IMR-90 (cell line): ENCODE results near the gene MED12. TPM values are rescaled to one million over a fixed set of nuclear protein-coding genes. Genes with fewer than 3 reads are reported as not detected.
A peak's percentile ranks its signal among the peaks of the same experiment; 100 is the strongest.

Experiments used
- ATAC-seq: fragments of 200-7000 bp; cut with Tn5 transposase; 2 replicates; pipeline ENCODE4 v1.9.1; 2020; ENCODE audit warnings: low read depth, mild to moderate bottlenecking, moderate library complexity
- BruUV-seq: library from RNA; stranded (reverse); fragments of 400-500 nt; replicated peaks from 2 replicates; lab custom pipeline; 2021; lab: Mats Ljungman, UMichigan
- CTCF ChIA-PET: fragments of 300-600 bp; formaldehyde crosslinking; extraction: SDS; loops from one replicate; lab custom pipeline; 2021; ENCODE audit warnings: antibody characterized with exemption; lab: Yijun Ruan, JAX
- POLR2A ChIA-PET: fragments of 300-600 bp; sonication (Branson Sonifier 250); formaldehyde crosslinking; loops from one replicate; lab custom pipeline; 2022; ENCODE audit warnings: antibody characterized with exemption; ENCODE audit not compliant: unreplicated experiment; lab: Charles Lee
- DNase-seq: peaks from one replicate; pipeline ENCODE4 v3.0.0; 2013
- H2AFZ ChIP-seq: replicated peaks from 2 replicates; pipeline ENCODE3; 2013; ENCODE audit warnings: low read length, mild to moderate bottlenecking; ENCODE audit not compliant: poor library complexity
- H2AK5ac ChIP-seq: 2 replicates; pipeline ENCODE4 v1.6.1; 2013; ENCODE audit warnings: low read depth, low read length, inconsistent platforms
- H2AK9ac ChIP-seq: replicated peaks from 2 replicates; pipeline ENCODE3; 2013; ENCODE audit warnings: mild to moderate bottlenecking, low read depth, low read length, moderate library complexity; ENCODE audit not compliant: poor library complexity
- H2BK120ac ChIP-seq: 2 replicates; pipeline ENCODE4 v1.6.1; 2013; ENCODE audit warnings: low read depth, low read length, inconsistent platforms
- H2BK15ac ChIP-seq: 3 replicates; pipeline ENCODE4 v1.6.1; 2013; ENCODE audit warnings: low read depth, low read length, inconsistent platforms
- H2BK20ac ChIP-seq: 2 replicates; pipeline ENCODE4 v1.6.1; 2013; ENCODE audit warnings: low read depth, mild to moderate bottlenecking, inconsistent platforms, low read length, moderate library complexity
- H2BK5ac ChIP-seq: 2 replicates; pipeline ENCODE4 v1.6.1; 2013; ENCODE audit warnings: mild to moderate bottlenecking, low read depth, low read length, inconsistent platforms; ENCODE audit not compliant: poor library complexity, severe bottlenecking
- H3K14ac ChIP-seq: replicated peaks from 2 replicates; pipeline ENCODE4 v1.6.1; 2013; ENCODE audit warnings: low read depth, low read length, inconsistent platforms
- H3K18ac ChIP-seq: 2 replicates; pipeline ENCODE4 v1.6.1; 2013; ENCODE audit warnings: low read depth, low read length, control low read depth
- H3K23ac ChIP-seq: 2 replicates; pipeline ENCODE4 v1.6.1; 2013; ENCODE audit warnings: low read depth, low read length, inconsistent platforms
- H3K27ac ChIP-seq: 2 replicates; pipeline ENCODE4 v1.5.1; 2013; ENCODE audit warnings: mild to moderate bottlenecking, control low read depth, low read length; ENCODE audit not compliant: insufficient read depth
- H3K27me3 ChIP-seq: 2 replicates; pipeline ENCODE4 v1.6.1; 2013; ENCODE audit warnings: low read length; ENCODE audit not compliant: control insufficient read depth, insufficient read depth
- H3K36me3 ChIP-seq: 2 replicates; pipeline ENCODE4 v1.6.1; 2013; ENCODE audit warnings: low read length, mixed read lengths; ENCODE audit not compliant: control insufficient read depth, insufficient read depth
- H3K4ac ChIP-seq: 2 replicates; pipeline ENCODE4 v1.6.1; 2013; ENCODE audit warnings: low read depth, low read length, inconsistent platforms
- H3K4me1 ChIP-seq: 2 replicates; pipeline ENCODE4 v1.6.1; 2013; ENCODE audit warnings: low read length, mixed read lengths; ENCODE audit not compliant: control insufficient read depth, insufficient read depth
- H3K4me2 ChIP-seq: 2 replicates; pipeline ENCODE4 v1.6.1; 2013; ENCODE audit warnings: low read depth, mild to moderate bottlenecking, control low read depth, low read length, moderate library complexity
- H3K4me3 ChIP-seq: 2 replicates; pipeline ENCODE4 v1.5.1; 2013; ENCODE audit warnings: low read depth, mild to moderate bottlenecking, control low read depth, low read length, moderate library complexity; ENCODE audit not compliant: insufficient read depth
- H3K56ac ChIP-seq: 2 replicates; pipeline ENCODE4 v1.6.1; 2013; ENCODE audit warnings: low read length, inconsistent platforms; ENCODE audit not compliant: insufficient read depth; ENCODE audit errors: extremely low read depth
- H3K79me1 ChIP-seq, 2 experiments: 2 replicates each; pipeline ENCODE4 v1.6.1; 2013; ENCODE audit warnings: low read length in 2 of 2, inconsistent platforms in 1 of 2, low read depth in 1 of 2
- H3K9ac ChIP-seq: 2 replicates; pipeline ENCODE4 v1.6.1; 2013; ENCODE audit warnings: low read depth, low read length, control low read depth
- H3K9me1 ChIP-seq: 2 replicates; pipeline ENCODE4 v1.6.1; 2013; ENCODE audit warnings: low read length, inconsistent platforms; ENCODE audit not compliant: insufficient read depth
- H3K9me3 ChIP-seq: 2 replicates; pipeline ENCODE4 v1.6.1; 2013; ENCODE audit warnings: low read length; ENCODE audit not compliant: control insufficient read depth, insufficient read depth
- H4K20me1 ChIP-seq: 2 replicates; pipeline ENCODE4 v1.6.1; 2013; ENCODE audit warnings: low read length, inconsistent platforms; ENCODE audit not compliant: insufficient read depth
- H4K5ac ChIP-seq: 2 replicates; pipeline ENCODE4 v1.6.1; 2013; ENCODE audit warnings: mild to moderate bottlenecking, low read depth, low read length, control low read depth
- H4K8ac ChIP-seq, 2 experiments: 2 replicates each; pipeline ENCODE4 v1.6.1; 2013; ENCODE audit warnings: low read depth in 2 of 2, low read length in 2 of 2, control low read depth in 1 of 2, inconsistent platforms in 1 of 2
- H4K91ac ChIP-seq: 2 replicates; pipeline ENCODE4 v1.6.1; 2013; ENCODE audit warnings: low read depth, low read length, inconsistent platforms; ENCODE audit not compliant: insufficient read depth
- CEBPB ChIP-seq: IDR thresholded peaks from 2 replicates; pipeline ENCODE4 v1.6.1; 2012; ENCODE audit warnings: low read depth, low read length, improper control_type of control experiment
- CTCF ChIP-seq: conservative IDR thresholded peaks from 2 replicates; pipeline ENCODE4 v1.5.1; 2012; ENCODE audit warnings: mild to moderate bottlenecking, low read depth, low read length, improper control_type of control experiment
- ELK1 ChIP-seq: fragments of 150-350 bp; IDR thresholded peaks from 2 replicates; pipeline ENCODE4 v1.6.1; 2016; ENCODE audit warnings: low read depth, mild to moderate bottlenecking, low read length, moderate library complexity, borderline replicate concordance
- FOS ChIP-seq: fragments of 150-350 bp; IDR thresholded peaks from 2 replicates; pipeline ENCODE4 v1.6.1; 2016; ENCODE audit warnings: low read depth, low read length
- MAZ ChIP-seq: IDR thresholded peaks from 2 replicates; pipeline ENCODE4 v1.6.1; 2012; ENCODE audit warnings: low read depth, mild to moderate bottlenecking, low read length, improper control_type of control experiment, moderate library complexity, borderline replicate concordance
- MXI1 ChIP-seq: IDR thresholded peaks from 2 replicates; pipeline ENCODE4 v1.6.1; 2012; ENCODE audit warnings: low read depth, mild to moderate bottlenecking, low read length, moderate library complexity, borderline replicate concordance
- RFX5 ChIP-seq: IDR thresholded peaks from 2 replicates; pipeline ENCODE4 v1.8.0; 2012; ENCODE audit warnings: low read depth, mild to moderate bottlenecking, low read length, moderate library complexity
- SMC3 ChIP-seq: fragments of 150-350 bp; IDR thresholded peaks from 2 replicates; pipeline ENCODE4 v1.6.1; 2016; ENCODE audit warnings: low read depth, mild to moderate bottlenecking, antibody characterized with exemption, low read length, moderate library complexity
- USF2 ChIP-seq: fragments of 150-350 bp; IDR thresholded peaks from 2 replicates; pipeline ENCODE4 v1.6.1; 2017; ENCODE audit warnings: mild to moderate bottlenecking, antibody characterized with exemption, low read length, low read depth
- WGBS, 2 experiments: methylation state at CpG; one replicate each; pipeline versions ENCODE4 v1.1.5 to v1.1.7; 2013; ENCODE audit warnings: missing lambda C conversion rate in 2 of 2; ENCODE audit not compliant: insufficient read length in 1 of 2; ENCODE audit errors: extremely low coverage in 2 of 2; 5-methylcytosine and 5-hydroxymethylcytosine counted together
- dilution Hi-C: fragments of 300-500 bp; cut with HindIII; formaldehyde crosslinking; loops from one replicate; pipeline ENCODE4 v1.14.3; 2018; ENCODE audit warnings: low sequenced_read_pairs; ENCODE audit not compliant: unreplicated experiment
- in situ Hi-C: fragments of 300-500 bp; cut with MboI; formaldehyde crosslinking; loops from 3 replicates; pipeline ENCODE4 v1.14.3; 2019; ENCODE audit warnings: low sequenced_read_pairs, inconsistent platforms, mixed read lengths
- intact Hi-C: fragments of 100-400 bp; cut with micrococcal nuclease; formaldehyde crosslinking; loops from 2 replicates; pipeline ENCODE4 v1.10.0; 2022
- polyA plus RNA-seq, 3 experiments: library from polyadenylated mRNA; depleted of rRNA; stranded (reverse); fragments of >200 nt; gene quantifications; 2 replicates each; pipeline ENCODE4 v1.2.3, GENCODE V29; 2012; ENCODE audit warnings: low replicate concordance in 1 of 3
- total RNA-seq: library from RNA; depleted of rRNA; stranded (reverse); fragments of >200 nt; gene quantifications from 2 replicates; pipeline ENCODE4 v1.2.3, GENCODE V29; 2012

The MED12 gene
- total and polyA plus RNA-seq, 2 of the 4 experiments (the other 2 are of a cell fraction), result 9.1 to 19.8 TPM

GRCh38 chrX:71183341-71183740 is 64.9 kb downstream of the MED12 start:
- Histone ChIP-seq H2AK5ac (no peak overlapping the region), H2BK15ac (no peak overlapping the region), H3K56ac (no peak overlapping the region), H3K9me3 (no peaks in the 10 kb centered on the region), H3K18ac (no peak overlapping the region), H4K20me1 (no peaks in the 10 kb centered on the region; the same call in 1 of the 2 replicates), H2AFZ (no peak overlapping the region), H3K4me1 (peaks cover 4% of the 10 kb centered on the region; the same call in 1 of the 2 replicates), H3K36me3 (no peaks in the 10 kb centered on the region), H3K9ac (no peak overlapping the region), H3K79me1 (no peaks in the 10 kb centered on the region), H3K4ac (no peak overlapping the region), H4K91ac (no peak overlapping the region), H3K14ac (no peak overlapping the region), H2BK120ac (no peak overlapping the region), H3K9me1 (no peaks in the 10 kb centered on the region; the same call in 1 of the 2 replicates), H3K4me2 (no peak overlapping the region), H2BK20ac (no peak overlapping the region), H2BK5ac (no peak overlapping the region), H4K8ac (peak overlapping the region; percentile 1 to 82; a peak in 2 of 4 replicates), H4K5ac (peak overlapping the region; percentile 68; the same call in 1 of the 2 replicates), H3K27ac (no peak overlapping the region), H3K23ac (no peak overlapping the region), H3K4me3 (no peak overlapping the region), H2AK9ac (no peak overlapping the region), H3K27me3 (peaks cover 2% of the 10 kb centered on the region; the same call in 1 of the 2 replicates)
- ChIA-PET POLR2A (no interaction called here), CTCF (interaction anchor here (0.6 kb wide), 1 partner anchor 165 kb away, joined by 3 read pairs; no protein-coding TSS in a partner anchor)
- intact Hi-C loops (loop anchor here (2.0 kb wide), 2 partner anchors 71 to 101 kb away; partner anchors contain the start of gene ZMYM3), in situ Hi-C loops (no loop called here), dilution Hi-C loops (no loop called here)
- ATAC-seq, result no peak
- 26% methylated on average over 3 of the region's 6 CpGs; no CpG with 5 or more reads in 1 of the 2 experiments for WGBS, 2 experiments
- no peak for DNase-seq
- TF ChIP-seq MAZ (no peak), USF2 (no peak), CEBPB (no peak), ELK1 (no peak), SMC3 (no peak), CTCF (no peak), FOS (no peak), RFX5 (no peak), MXI1 (no peak)
- no TSS peak for BruUV-seq
